ENCODE data around the gene SLC38A11. TPM values are rescaled to one million over a fixed set of nuclear protein-coding genes. Genes with fewer than 3 reads are reported as not detected.

The SLC38A11 gene
- total RNA-seq, 1 experiment from 2014 or later, result not detected

- DNase-seq (ENCODE audit: unreplicated experiment), result no peak
- H3K9me3 Mint-ChIP-seq (ENCODE audit: unreplicated experiment), result no peaks in the 10 kb centered on the region
- H3K27ac Mint-ChIP-seq (ENCODE audit: low read depth, unreplicated experiment), result no peak overlapping the region
- H3K36me3 Mint-ChIP-seq (ENCODE audit: insufficient read depth, unreplicated experiment), result no peaks in the 10 kb centered on the region
- intact Hi-C loops (cut with micrococcal nuclease), result no loop called here
- H3K4me3 Mint-ChIP-seq (ENCODE audit: unreplicated experiment), result no peak overlapping the region
- POLR2A ChIA-PET, result no interaction called here
- BruUV-seq (replicated peaks), result no TSS peak
- CTCF ChIA-PET, result interaction anchor here (1.0 kb wide), 1 partner anchor 15 kb away, joined by 3 read pairs; no protein-coding TSS in a partner anchor
- TF ChIP-seq, protein P1, sequence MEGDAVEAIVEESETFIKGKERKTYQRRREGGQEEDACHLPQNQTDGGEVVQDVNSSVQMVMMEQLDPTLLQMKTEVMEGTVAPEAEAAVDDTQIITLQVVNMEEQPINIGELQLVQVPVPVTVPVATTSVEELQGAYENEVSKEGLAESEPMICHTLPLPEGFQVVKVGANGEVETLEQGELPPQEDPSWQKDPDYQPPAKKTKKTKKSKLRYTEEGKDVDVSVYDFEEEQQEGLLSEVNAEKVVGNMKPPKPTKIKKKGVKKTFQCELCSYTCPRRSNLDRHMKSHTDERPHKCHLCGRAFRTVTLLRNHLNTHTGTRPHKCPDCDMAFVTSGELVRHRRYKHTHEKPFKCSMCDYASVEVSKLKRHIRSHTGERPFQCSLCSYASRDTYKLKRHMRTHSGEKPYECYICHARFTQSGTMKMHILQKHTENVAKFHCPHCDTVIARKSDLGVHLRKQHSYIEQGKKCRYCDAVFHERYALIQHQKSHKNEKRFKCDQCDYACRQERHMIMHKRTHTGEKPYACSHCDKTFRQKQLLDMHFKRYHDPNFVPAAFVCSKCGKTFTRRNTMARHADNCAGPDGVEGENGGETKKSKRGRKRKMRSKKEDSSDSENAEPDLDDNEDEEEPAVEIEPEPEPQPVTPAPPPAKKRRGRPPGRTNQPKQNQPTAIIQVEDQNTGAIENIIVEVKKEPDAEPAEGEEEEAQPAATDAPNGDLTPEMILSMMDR (IDR thresholded peaks at IDR 0.05; ENCODE audit: unreplicated experiment), result no peak
- H3K27me3 Mint-ChIP-seq (ENCODE audit: insufficient read depth, unreplicated experiment), result no peaks in the 10 kb centered on the region
- H3K4me1 Mint-ChIP-seq (ENCODE audit: insufficient read depth, unreplicated experiment), result peaks cover 12% of the 10 kb centered on the region
Observed at GRCh38 chr2:164976301-164976700, 21.0 kb upstream of the SLC38A11 start.

DNA sequence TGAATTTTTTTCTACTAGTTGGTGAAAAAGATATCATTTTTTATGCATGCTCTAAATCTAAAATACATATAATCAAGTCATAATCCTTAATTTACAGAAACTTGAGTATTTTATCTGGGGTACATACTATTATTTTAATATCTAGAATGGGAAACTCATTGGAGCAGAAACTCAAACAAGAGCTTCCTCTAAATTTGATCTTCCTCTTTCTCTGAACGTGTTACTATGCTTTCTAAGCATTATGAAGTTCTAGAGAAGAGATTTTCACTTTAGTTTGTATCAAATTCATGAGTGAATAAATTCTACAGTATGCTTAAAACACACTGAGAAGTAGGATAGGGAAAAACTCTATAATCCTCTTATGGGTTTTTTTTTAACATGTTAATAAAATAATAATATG lies 20.6 kb upstream of the SLC38A11 start:
- ChIA-PET CTCF (interaction anchor here (1.0 kb wide), 1 partner anchor 16 kb away, joined by 3 read pairs; no protein-coding TSS in a partner anchor), POLR2A (no interaction called here)
- TF ChIP-seq, protein P1 (IDR thresholded peaks at IDR 0.05; ENCODE audit: unreplicated experiment), result no peak

DNA sequence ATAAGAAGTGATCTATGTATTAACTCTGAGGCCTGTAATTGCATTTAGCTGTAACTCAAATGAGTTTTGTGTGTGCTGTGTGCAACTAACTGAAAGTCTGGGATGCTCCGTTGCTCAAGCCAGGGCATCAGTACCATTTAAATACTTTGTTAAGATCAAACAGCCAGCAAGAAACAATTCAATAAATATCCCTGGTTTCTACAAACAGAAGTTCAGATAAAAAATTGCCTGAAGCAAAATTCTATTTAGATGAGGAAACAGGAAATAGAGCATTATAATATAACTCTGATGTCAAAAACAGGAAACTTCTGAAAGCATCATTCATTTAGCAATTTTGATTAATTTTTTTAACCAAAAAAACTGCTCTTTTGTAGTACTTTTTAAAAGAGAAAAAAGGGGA lies 18.9 kb upstream of the SLC38A11 start:
- DNase-seq (ENCODE audit: unreplicated experiment), result no peak
- ChIA-PET POLR2A (interaction anchor here (0.6 to 1.5 kb wide), 2 partner anchors 11 to 39 kb away, joined by 3 to 4 read pairs; no protein-coding TSS in a partner anchor), CTCF (no interaction called here)
- no TSS peak for BruUV-seq (replicated peaks)
- H3K27ac Mint-ChIP-seq (ENCODE audit: low read depth, unreplicated experiment), result no peak overlapping the region
- no peaks in the 10 kb centered on the region for H3K27me3 Mint-ChIP-seq (ENCODE audit: insufficient read depth, unreplicated experiment)
- no peak overlapping the region for H3K4me3 Mint-ChIP-seq (ENCODE audit: unreplicated experiment)
- peaks cover 6% of the 10 kb centered on the region for H3K4me1 Mint-ChIP-seq (ENCODE audit: insufficient read depth, unreplicated experiment)
- H3K36me3 Mint-ChIP-seq (ENCODE audit: insufficient read depth, unreplicated experiment), result no peaks in the 10 kb centered on the region
- H3K9me3 Mint-ChIP-seq (ENCODE audit: unreplicated experiment), result no peaks in the 10 kb centered on the region
- TF ChIP-seq, protein P1 (IDR thresholded peaks at IDR 0.05; ENCODE audit: unreplicated experiment), result no peak
- intact Hi-C loops (cut with micrococcal nuclease), result no loop called here

More for the DNA sequence above, 20.6 kb upstream of the SLC38A11 start:
- Mint-ChIP-seq H3K27ac (ENCODE audit: low read depth, unreplicated experiment) (no peak overlapping the region), H3K4me1 (ENCODE audit: insufficient read depth, unreplicated experiment) (peaks cover 12% of the 10 kb centered on the region), H3K4me3 (ENCODE audit: unreplicated experiment) (no peak overlapping the region), H3K9me3 (ENCODE audit: unreplicated experiment) (no peaks in the 10 kb centered on the region), H3K27me3 (ENCODE audit: insufficient read depth, unreplicated experiment) (no peaks in the 10 kb centered on the region), H3K36me3 (ENCODE audit: insufficient read depth, unreplicated experiment) (no peaks in the 10 kb centered on the region)
- no TSS peak for BruUV-seq (replicated peaks)
- intact Hi-C loops (cut with micrococcal nuclease), result no loop called here
- no peak for DNase-seq (ENCODE audit: unreplicated experiment)

GRCh38 chr2:164972216-164972615 lies 16.9 kb upstream of the SLC38A11 start:
- CTCF ChIA-PET, result interaction anchor here (1.2 kb wide), 1 partner anchor 17 kb away, joined by 3 read pairs; no protein-coding TSS in a partner anchor
- no peaks in the 10 kb centered on the region for H3K9me3 Mint-ChIP-seq (ENCODE audit: unreplicated experiment)
- H3K4me3 Mint-ChIP-seq (ENCODE audit: unreplicated experiment), result no peak overlapping the region

More at GRCh38 chr2:164972216-164972615, 16.9 kb upstream of the SLC38A11 start:
- Mint-ChIP-seq H3K27me3 (ENCODE audit: insufficient read depth, unreplicated experiment) (no peaks in the 10 kb centered on the region), H3K4me1 (ENCODE audit: insufficient read depth, unreplicated experiment) (peaks cover 16% of the 10 kb centered on the region), H3K27ac (ENCODE audit: low read depth, unreplicated experiment) (no peak overlapping the region), H3K36me3 (ENCODE audit: insufficient read depth, unreplicated experiment) (no peaks in the 10 kb centered on the region)
- TF ChIP-seq, protein P1 (IDR thresholded peaks at IDR 0.05; ENCODE audit: unreplicated experiment), result no peak
- no peak for DNase-seq (ENCODE audit: unreplicated experiment)
- BruUV-seq (replicated peaks), result no TSS peak
- POLR2A ChIA-PET, result no interaction called here
- intact Hi-C loops (cut with micrococcal nuclease), result no loop called here

All from MCF 10A (cell line).